HG03135 (cell line): ENCODE results near the gene FAM114A2.
"Not testable (repeated sequence)": the region's sequence is repeated elsewhere in the genome, so short reads cannot be mapped to it uniquely, and the experiment has no call there.

Source experiments
- ATAC-seq: cut with Tn5 transposase; IDR thresholded peaks from one replicate; pipeline ENCODE4 v1.9.1; 2021; ENCODE audit warnings: mild to moderate bottlenecking, moderate library complexity; ENCODE audit not compliant: unreplicated experiment

The FAM114A2 gene

DNA sequence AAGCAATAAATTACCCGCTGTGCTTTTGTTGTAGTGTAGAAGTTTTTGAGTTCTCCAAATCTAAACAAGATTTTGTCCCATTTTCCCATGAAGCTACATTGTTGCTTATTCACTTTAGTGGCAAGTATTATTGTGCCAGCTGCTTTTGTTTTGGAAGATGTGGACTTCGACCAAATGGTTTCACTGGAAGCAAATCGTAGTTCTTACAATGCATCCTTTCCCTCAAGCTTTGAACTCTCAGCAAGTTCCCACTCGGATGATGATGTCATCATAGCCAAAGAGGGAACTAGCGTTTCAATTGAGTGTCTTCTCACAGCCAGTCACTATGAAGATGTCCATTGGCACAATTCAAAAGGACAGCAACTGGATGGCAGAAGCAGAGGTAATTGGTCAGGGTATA, 10.9 kb upstream of the FAM114A2 start:
- ATAC-seq = no peak

DNA sequence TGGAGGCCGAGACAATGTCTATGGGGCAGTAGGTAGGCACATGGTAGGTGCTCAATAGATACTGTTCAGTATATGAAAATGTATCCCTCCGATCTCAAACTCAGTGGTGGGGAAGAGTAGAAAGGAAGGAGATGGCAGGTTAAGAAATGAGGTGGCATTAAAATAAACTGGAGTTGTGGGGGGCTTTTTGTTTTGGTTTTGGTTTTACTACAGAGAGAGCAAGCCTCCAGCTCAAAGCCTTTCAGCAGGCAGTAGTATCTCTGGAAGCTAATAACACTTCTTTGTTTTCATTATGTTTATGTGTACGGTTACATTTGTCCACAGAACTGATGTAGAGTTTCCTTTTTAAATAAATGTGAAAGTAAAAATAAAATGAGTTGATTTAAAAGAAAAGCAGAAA, 8.6 kb upstream of the FAM114A2 start:
- no peak for ATAC-seq

DNA sequence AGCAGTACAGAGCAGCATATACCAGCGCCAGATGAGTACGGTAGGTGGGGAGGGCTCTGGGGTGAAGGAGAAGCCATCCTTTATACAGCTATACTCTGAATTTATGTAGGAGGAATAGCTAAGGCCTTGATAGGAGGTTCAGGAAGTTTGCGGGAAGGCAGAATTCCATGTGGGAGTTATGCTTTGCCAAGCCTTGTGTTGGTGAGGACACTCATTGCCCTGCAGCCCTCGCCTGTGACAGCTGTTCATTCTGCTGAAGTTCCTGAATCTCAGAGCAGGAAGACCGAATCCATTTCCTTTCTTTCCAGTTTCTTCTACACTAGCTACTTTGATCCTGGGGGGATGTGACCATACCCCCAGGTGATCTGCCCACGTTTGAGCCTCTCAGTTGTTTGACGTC, 7.8 kb upstream of the FAM114A2 start:
- ATAC-seq = no peak

DNA sequence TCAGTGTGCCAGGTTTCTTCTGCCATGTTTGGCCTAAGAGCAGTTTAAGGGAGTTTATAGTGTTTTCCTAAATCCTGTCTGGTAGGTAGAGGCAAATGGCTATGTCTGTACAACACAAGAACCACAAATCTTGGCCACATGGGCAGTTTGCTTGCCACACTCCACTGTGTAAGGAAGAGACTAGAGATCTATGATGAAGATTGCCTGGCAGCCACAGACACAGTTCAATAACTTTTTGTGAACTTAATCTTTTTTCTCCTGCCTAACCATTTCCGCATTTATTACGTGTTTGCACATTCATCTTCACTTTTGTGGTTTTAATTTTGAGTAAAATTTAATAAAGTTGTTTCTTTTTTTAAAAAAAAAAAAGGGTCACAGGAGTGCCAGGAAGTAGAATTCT, 5.9 kb upstream of the FAM114A2 start:
- ATAC-seq = no peak

DNA sequence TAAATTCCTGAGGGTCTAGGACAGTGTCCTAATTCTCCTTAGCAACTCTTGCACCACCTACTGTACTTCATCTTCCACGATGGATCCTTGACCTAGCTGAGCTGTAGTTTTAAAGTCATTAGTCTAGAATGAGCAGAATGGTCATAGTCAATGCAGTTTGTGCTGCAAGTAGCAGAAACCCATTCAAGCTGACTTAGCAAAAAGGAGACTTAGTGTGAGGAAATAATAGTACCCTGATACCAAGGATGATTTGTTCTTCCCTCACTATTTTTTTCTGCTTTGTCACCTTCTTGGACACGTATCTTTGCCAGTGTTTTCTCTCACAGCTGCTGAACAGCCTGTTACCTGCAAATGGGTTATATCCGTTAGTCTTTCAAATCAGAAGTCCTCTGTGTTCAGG, 5.4 kb upstream of the FAM114A2 start:
- ATAC-seq = no peak

DNA sequence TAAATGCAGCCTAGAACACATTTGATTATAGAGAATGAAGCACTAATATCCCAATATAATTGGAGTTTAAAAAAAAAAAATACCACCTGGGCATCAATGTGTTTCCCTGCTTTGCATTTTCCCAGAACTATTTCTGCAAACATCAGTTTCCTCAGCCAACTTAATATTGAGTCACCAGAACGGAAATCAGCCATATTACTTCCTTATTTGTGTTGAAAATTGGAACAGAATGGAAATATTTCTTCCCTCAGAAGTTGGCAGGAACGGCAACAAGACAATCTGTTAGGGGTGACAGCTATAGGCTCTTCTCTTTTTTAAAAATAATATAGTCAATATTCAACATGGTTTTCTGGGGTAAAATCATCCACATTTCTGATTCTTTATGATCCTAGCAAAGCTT, 4.1 kb upstream of the FAM114A2 start:
- ATAC-seq = no peak

DNA sequence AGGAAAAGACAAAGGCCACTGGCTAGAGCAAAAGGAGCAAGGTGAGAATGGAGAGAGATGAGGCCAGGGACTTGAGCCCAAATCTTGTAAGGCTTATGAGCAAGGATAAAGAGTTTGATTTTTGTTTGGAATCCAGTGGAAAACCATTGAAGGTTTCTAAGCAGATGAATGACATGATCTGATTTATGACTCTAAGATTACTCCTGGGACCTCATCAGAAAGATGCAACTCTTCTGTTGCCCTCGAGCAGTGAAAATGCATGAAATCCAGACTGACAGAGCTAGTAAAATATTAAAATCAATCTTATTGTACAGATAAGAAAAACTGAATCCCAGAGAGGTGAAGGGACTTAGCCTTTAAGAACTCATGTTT, 734 bp upstream of the FAM114A2 start:
- ATAC-seq = no peak

DNA sequence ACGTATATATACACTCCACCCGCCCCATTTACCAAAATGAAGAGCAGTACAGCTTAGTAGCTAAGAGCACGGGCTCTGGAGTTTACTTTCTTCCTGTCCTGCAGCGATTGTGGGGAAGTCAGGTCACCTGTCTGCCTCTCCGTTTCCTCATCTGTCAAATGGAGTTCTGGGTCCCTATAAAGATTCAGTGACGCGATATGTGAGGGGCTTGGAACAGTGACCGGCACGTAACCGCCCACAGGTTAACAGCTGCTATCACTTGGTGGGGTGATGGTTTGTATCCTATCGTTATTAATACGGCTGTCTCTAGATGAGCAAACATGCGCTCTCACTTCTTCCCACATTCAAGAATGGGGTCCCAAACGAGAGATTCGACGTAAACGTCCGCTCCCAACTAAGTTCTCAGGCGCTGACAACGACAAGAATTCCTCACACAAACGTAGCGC, 426 bp downstream of the FAM114A2 start:
- peak; percentile 52 for ATAC-seq

DNA sequence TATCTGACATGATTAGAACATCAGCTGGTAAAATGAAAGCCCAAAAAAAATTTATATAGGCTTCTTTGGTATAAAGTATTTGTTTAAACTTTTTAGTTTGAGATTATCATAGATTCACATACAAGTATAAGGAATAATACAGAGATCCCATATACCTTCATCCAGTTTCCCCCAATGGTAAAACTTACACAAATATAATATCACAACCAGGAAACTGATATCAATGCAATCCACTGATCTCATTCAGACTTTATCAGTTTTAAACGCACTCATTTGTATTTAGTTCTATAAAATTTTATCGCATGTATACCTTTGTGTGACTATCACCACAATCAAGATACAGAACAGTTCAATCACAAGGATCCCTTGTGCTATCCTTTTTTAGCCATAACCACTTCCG, 3.8 kb downstream of the FAM114A2 start:
- ATAC-seq = no peak

DNA sequence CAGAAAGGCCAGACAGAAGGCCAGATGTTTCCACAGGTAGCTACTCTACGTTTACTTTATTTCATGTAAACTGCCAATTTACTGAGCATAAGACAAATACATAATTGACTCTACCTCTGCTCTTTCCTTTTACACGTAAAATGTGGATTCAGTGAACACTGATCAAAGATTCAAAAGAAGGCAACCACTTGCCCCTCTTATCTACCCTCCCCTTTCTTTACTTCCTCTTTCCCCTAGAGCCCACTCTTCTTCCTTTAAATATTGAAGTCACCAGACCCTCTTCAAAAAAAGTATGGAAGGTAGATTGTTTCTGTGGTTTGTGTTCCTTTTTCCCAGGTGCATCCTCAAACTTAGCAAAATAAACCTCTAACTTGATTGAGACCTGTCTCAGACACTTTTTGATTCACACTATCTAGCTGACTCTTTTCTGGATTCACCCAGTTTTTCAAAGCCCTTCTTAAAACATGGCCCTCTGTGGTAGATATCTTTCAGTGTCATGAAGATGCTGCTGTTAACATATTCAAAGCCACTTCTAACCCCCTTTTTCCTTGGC, 6.7 kb downstream of the FAM114A2 start:
- no peak for ATAC-seq

DNA sequence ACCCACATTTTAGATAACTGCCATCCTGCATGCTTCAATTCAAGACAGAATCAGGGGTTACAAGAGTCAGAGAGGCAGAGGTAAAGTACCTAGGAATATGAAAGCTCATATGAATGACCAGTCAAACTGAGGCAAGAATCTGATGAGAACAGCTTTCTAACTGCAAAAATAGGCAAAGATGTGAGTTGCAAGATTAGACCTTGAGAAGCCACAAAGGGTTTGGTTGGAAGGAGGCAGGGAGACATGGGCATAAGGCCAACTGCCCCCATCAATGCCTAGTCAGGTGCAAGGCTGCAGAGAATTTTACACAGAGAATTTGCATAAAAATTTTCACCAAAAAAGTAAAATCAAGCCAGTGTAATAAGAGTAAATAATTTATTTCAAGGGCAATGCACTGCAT, 12.8 kb downstream of the FAM114A2 start:
- ATAC-seq = no peak

DNA sequence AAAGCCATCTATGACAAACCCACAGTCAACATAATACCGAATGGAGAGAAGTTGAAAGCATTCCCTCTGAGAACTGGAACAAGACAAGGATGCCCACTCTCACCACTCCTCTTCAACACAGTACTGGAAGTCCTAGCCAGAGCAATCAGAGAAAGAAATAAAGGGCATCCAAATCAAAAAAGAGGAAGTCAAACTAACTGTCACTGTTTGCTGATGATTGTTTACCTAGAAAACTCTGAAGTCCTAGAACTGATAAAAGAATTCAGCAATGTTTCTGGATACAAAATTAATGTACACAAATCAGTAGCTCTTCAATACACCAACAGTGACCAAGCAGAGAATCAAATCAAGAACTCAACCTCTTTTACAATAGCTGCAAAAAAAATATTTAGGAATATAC, 19.8 kb downstream of the FAM114A2 start:
- not testable (repeated sequence) for ATAC-seq

DNA sequence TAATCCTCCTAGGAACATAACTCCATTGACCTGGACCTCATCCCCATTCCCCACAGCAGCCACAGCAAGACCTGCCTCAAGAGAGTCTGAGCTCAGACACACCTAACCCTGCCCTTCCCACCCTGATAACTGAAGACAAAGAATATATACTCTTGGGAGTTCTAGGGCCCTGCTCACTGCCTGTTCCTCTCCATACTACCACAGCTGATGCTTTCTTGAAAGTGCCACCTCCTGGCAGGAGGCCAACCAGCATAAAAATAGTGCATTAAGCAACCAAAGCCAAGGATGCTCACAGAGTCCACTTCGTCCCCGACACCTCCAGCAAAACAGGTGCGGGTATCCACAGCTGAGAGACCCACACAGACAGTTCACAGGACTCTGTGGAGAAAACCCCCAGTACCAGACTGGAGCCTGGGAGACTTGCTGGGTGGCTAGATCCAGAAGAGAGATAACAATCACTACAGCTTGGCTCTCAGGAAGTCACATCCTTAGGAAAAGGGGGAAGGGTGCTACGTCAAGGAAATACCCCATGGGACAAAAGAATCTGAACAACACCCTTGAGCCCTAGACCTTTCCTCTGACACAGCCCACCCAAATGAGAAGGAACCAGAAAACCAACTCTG, 23.5 kb downstream of the FAM114A2 start:
- ATAC-seq = no peak

DNA sequence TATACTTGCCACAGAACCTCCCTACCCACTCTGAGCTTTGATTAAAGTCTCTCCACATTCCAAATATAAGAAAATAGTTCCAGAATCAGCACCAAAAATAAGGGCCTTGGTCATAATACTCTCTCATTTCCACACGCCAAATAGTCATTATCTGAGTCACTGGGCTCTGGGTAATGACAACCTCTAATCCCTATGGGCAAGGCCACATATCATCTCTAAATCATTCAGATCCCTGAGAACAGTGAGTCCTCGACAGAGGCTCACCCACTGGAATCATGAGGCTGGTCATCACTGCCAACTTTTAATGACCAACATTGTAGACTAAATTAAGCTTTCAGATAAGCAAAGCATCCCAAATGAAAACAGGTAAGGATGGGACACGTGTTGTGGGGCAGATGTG, 28.1 kb downstream of the FAM114A2 start:
- ATAC-seq = no peak

DNA sequence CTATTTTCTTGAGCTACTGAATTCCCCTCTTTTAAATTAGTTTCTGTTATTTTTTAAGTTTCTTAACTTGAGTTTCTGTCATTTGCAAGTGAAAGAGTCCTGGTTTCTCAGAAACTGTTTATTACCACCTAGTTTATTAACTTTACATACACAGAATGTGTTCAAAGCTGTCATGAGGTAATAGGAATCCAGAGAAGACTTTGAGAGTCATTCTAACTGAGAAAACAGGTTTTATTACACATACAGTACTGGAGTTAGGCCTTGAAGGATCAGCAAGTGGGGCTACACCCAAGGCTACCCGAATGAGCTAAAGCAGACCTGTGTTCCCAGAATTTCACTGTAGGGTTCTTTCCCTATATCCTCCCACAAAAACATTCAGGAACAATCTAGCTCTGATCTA, 33.1 kb downstream of the FAM114A2 start:
- ATAC-seq = no peak

DNA sequence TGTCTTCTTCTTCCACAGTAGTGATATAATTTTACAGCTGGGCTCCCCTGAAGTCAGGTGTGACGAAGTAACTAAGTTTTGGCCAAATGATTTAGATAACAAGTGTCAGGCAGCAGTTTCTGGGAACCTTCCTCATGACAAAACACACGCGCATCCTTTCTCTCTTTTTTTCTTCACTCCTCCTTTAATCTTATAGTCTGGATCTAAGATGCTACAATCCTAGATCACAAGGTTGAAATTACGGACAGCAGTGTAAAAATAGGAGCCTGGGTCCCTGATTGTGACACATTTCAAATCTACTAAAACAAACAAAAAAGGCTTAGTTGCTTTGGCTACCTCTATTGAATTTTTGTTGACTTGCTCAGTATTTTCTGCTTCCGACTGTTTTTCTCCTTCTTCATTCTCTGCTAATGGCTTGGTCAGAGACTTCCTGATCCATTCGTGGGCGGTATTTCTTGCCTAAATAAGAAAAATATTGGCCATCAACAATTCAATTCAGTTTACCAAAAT, 36.1 kb downstream of the FAM114A2 start:
- ATAC-seq = no peak

DNA sequence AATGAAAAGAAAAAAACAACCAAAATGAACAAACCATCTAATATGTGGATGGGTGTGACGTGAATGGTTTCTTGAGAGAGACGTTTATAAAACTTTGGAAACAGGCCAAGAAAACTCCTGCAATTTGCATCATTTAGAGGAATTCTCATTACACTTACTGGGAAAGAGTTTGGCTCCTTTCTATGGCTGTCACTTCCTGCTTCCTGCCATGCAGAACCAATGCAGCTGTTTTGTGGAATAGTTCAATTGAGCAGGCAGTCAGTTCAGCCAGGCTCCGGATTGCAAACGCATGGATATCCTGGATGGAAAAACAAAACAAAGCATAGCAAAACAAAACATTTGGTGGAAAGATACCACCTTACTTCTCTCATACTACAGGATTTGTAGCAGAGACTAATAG, 36.6 kb downstream of the FAM114A2 start:
- ATAC-seq = no peak

DNA sequence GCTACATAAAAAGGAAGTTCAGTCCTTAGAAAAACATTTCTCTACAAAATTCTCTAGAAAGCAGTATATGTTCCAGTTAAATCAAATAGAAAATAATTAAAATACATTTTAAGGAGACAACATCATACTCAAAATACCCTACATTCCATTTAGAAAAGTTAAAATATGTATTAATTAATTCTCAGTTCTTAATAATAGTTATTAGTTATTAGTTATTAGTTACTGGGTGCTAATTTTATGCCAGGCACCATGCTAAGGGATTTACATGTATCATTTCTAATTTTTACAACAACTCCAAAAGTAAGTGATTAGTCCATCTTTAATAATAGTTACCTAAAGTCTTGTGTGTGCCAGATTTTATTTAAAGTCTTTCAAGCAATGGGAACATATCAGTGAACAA, 38.0 kb downstream of the FAM114A2 start:
- ATAC-seq = no peak

DNA sequence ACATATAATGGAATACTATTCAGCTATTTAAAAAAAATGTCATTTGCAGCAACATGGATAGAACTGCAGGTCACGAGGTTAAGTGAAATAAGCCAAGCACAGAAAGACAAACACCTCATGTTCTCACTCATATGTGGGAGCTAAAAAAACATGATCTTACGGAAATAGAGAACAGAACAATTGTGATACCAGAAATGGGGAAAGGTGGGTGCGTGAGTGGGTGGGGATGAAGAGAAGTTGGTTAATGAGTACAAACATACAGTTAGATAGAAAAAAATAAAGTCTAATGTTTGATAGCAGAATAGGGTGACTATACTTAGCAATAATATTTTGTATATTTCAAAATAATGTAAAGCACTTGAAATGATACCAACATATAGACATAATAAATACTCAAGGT, 38.7 kb downstream of the FAM114A2 start:
- ATAC-seq = no peak

DNA sequence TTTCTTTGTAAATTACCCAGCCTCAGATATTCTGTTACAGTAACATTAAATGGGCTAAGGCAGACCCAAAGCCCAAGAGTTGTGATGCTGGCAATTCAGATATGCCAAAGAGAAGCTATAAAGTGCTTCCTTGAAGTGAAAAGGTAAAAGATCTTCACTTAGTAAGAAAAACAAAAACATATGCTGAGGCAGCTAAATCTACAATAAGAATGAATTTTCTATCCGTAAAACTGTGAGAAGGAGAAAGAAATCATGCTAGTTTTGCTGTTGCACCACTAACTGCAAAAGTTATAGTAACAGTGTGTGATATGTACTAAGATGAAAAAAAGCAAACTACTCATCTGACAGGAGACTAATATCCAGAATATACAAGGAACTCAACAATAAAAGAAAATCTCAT, 39.9 kb downstream of the FAM114A2 start:
- no peak for ATAC-seq

DNA sequence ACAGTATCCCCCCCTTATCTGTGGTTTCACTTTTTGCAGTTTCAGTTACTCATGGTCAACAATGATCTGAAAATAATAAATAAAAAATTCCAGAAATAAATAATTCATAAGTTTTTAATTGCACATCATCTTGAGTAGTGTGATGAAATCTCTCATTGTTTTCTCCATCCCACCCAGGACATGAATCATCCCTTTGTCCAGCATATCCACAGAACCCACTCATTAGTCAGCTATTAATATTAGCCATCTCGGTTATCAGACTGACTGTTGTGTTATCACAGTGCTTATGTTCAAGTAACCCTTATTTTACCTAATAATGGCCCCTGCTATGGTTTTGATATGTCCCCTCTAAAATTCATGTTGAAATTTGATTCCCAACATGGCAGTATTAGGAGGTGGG, 40.7 kb downstream of the FAM114A2 start:
- no peak for ATAC-seq

DNA sequence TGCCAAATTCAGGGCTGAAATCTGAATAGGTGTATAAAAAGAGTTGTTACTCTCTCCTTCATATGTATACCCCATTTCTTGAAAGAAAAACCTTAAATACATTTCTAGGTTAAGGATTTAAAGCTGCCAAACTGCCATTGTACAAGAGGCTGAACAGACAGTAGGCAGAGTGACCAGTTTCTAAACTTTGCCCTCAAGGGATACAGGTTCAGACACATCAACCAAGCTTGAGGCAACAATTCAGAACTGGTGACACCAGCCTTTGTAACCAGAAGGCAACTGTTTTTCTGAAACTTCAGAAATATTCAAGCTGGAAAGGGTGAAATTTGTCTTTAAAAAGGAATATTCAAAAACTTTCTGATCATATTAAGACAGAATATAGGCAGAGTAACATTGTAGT, 47.5 kb downstream of the FAM114A2 start:
- no peak for ATAC-seq

DNA sequence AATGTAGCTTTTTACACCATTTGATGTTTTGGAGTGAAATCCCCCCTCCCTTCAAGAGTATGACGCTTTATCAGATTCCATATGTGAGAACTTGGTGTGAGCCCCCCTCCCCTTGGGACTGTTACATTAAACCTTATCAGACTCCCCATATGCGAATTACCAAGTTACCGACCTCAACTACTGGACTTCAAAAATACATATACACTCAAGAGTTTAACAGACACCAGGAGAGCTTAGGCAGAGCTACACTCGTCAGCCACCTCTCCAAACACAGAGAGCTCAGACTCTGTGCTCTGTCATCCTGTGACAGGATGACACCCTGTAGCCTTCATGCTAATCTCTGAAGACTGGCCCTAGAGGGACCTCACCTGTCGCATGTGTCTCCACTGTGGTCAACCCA, 50.2 kb downstream of the FAM114A2 start:
- no peak for ATAC-seq
